Colon (tissue), 2 donors: ENCODE data around the gene PTX3.

ENCODE experiments used
- FAIRE-seq: peaks from 2 replicates; lab custom pipeline; 2012; peaks lifted over from hg19 to GRCh38; lab: Jason Lieb, UNC
- donor health status: control.
- donor health status: control.

PTX3 gene

GRCh38 chr3:157475921-157476414 is 39.3 kb downstream of the PTX3 start:
- no peak for FAIRE-seq

GRCh38 chr3:157477441-157477840 is 40.8 kb downstream of the PTX3 start:
- FAIRE-seq: no peak

GRCh38 chr3:157479464-157480243 is 43.0 kb downstream of the PTX3 start:
- FAIRE-seq: no peak

- FAIRE-seq: peak; percentile 14
These were observed 50.7 kb downstream of the PTX3 start for GRCh38 chr3:157487339-157487738.

GRCh38 chr3:157488144-157488543 is 51.5 kb downstream of the PTX3 start:
- FAIRE-seq: no peak

GRCh38 chr3:157491136-157491535 is 54.5 kb downstream of the PTX3 start:
- FAIRE-seq: no peak
